ENCODE measurements around the gene BMERB1.

BMERB1 gene

DNA sequence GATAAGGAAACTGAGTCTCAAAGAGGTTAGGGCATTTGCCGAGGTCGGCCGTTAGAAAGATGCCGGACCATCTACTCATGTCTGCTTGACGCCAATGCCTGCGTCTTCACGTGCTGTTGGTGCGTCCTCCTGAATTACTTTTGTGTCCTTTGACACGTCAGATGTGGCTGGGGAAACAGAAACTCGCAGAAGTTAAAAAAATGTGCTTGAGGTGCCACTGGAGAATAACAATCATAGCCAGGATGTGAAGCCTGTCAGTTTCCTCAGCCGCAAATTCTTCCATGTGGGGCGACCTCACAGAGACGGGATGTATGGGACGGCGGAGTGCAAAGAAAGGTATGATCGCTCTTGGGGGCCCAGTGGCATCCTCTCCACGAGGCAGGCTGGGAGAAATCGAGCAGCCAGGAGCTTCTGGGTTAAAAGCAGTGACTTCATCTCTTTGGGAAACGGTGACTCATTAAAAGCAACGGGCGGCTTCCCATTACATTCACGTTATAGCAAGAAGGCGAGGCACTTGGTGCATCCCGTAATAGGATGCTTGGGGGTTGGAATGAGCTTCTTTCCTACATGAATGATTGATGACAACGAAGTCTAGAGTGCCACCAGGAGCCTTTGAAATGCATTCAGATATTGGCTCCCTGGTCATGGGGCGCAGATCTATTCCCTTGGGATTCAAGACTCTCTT lies 67.8 kb downstream of the BMERB1 start:
- DNase-seq = no peak

DNA sequence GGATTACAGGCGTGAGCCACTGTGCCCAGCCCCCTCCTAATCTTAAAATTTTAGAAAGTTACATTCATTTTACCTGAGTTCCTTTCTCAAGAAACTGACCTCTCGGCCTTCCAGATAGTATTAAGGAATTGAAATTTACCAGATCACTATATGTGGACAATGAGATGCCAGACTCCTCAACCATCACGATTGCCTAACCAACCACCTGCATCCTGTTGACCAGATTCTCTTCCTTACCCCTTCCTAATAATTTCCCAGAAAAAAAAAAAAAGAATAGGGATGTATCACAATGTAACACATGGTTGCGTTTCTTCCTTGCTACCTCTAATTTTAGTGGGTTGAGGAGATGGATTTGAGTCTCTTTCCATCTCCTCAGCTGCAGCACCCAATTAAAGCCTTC lies 72.1 kb downstream of the BMERB1 start:
- no peak for DNase-seq

DNA sequence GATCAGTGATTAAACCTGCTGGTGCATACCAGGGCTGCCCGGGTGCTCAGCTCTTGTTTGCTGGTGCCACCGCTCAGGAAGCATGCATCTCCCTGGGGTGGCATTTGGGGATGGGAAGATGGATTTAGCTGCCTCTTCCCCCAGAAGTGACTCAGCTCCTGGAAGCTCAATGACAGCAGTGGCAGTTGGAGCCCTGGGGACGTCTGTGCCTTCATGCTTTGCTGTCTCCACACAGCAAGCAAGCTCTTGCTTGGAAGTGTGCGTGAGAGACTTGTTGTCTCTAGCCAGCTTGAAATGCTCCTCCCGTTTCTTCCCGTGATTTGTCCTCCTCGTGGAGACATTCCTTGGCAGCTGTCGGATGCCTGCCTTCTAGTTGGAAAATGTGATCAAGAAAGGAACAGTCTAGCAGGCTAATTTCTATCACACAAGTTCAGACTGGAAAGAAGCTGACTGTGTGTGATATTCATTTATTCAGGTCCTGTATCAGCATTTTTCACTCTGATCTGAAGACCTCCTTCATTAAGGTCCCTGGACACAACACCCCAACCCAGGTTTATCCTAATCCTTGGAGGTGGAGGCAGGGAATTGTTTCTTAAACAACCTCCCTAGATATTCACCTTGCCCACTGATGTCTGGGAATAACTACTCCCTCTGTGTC lies 73.0 kb downstream of the BMERB1 start:
- no peak for DNase-seq

DNA sequence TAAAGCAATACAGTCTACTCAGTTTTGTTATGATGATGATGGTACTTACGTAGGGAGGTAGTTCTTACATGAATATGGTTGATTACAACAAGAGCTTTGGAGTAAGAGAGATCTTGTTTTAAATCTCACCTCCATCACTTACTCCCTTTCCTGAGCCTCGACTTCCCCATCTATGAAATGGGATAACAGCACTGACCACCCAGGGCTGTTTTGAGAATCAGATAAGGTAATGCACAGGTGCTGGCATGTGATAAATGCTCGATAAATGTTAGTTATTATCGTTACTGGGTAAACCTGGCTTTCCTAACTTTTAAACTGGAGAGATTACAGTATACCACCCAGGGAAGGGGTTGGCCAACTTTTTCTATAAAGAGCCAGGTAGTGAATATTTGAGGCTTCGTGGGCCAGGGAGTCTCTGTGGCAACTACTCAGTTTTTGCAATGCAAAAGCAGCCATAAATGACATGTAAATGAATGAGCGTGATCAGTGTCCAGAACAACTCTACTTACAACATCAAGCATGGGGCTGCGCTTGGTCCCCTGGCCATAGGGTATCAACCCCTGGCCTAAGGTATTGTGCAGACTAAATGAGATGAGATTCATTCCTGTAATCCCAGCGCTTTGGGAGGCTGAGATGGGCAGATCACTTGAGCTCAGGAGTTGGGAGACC lies 73.7 kb downstream of the BMERB1 start:
- DNase-seq = no peak

DNA sequence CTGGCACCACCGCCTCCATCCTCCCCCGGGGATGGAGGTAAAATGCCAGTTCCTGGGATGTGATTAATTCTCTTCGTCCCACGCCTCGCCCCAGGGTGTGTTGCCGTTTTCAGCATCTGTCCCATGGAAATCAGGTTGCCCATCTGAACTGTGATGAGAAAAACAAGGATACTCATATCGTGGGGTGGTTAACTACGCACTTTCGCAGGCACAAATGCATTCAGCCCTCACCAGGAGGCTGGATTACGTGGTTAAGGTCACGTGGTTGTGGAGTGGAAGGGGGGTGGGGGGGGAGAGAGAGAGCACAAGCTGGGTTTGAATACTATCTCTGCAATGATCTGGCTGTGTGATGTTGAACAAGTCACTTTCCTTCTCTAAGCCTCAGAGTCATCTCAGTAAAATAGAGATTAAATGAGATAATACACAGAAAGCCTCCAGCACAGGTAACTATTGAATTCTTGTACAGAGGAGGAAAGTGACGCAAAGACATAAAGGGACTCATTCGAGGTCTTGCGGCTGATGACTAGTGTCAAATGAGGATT lies 74.7 kb downstream of the BMERB1 start:
- no peak for DNase-seq

DNA sequence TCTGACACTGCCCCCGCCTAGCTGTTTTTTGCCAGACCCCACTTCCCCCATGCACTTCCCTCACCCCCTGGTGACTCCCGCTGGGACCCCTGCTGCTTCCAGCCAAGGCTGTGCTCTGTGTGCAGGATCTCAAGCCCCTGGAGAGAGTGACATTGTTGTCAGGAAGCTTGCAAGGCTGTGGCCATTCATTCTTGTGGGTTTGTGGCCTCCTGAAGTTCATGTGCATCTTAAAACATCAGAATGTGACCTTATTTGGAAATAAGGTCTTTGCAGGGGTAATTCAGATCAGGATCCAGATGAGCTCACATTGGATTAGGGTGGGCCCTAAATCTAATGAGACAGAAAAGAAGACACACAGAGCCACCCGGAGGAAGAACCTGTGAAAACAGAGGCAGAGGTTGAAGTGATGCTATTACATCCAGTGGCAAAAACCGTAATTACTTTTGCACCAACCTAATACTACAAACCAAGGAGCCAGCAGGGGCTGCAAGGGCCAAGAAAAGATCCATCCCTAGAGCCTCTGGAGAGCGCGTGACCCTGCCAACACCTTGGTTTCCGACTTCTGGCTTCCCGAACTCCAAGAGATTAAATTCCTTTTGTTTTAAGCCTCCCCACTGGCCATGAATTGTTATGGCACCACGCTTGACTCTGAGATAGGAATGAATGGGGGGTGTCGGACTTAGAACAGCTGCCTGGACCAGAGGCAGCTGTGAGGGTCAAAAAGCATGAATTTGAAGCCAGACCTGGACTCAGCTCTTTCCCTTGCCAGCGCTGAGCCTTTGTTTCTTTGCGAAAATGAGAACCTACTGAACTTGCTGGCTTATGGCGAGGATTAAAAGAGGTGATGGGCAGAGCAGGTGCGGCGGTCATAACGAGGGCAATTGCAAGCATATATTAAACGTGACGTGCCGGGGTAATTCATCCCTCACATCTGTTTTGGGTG lies 75.5 kb downstream of the BMERB1 start:
- DNase-seq = no peak

DNA sequence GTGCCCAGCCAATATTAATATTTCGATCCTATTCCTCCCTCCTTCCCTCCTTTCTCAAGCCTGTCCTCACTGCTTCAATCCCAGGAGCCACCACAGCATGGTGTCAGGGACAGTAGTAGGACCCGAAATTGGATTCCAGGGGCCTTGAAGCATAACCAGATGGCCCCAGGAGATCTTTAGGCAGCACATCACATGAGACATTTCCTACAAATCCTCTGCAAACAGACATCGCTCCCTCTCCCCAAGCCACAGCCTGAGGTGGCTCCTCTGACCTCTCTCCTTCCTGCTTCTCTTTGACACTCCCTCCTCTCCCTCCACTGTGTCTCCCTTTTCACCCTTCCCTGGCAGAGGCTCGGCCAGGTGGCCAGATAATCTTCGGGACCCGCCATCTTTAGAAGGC lies 76.6 kb downstream of the BMERB1 start:
- DNase-seq = no peak

DNA sequence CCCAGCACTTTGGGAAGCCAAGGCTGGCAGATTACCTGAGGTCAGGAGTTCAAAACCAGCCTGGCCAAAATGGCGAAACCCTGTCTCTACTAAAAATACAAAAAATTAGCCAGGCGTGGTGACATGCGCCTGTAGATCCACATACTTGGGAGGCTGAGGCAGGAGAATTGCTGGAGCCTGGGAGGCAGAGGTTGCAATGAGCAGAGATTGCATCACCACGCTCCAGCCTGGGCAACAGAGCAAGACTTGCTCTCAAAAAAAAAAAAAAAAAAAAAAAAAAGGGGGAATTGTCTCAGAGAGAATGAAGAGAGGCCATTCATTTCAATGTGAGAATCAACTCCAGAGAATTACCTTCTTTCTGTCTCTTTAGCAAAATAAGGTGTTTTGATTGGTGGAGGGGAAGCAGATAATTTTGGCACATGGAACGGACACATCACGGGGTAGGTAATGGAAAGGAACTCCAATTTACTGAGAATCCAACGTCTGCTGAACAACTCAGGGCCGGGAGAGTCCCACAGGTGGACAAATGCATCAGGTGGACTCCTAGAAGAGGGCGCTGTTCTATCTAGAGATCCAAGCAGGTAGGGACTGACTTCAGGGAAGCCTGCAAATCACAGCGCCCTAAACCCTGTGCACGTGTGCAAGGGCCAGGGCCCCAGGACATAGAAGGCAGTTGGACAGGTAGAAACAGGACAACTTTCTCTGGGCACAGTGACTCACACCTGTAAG lies 77.5 kb downstream of the BMERB1 start:
- no peak for DNase-seq

DNA sequence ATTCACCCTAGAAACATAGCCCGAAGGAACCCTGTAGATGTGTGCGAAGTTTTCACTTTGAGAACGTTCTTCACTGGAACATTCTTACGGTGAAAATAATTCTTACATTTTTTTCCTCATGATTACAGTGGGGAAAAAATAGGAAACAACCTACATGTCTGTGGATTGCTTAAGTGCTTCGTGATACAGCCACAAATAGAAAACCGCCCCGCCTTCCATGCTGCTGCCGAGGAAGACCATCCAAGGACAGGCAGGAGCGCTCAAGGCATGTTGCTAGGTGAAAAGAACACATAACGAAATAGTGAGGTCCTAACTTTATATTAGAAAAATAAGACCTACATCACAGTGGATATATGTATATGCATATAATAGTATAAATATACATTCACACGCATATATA lies 78.8 kb downstream of the BMERB1 start:
- no peak for DNase-seq

DNA sequence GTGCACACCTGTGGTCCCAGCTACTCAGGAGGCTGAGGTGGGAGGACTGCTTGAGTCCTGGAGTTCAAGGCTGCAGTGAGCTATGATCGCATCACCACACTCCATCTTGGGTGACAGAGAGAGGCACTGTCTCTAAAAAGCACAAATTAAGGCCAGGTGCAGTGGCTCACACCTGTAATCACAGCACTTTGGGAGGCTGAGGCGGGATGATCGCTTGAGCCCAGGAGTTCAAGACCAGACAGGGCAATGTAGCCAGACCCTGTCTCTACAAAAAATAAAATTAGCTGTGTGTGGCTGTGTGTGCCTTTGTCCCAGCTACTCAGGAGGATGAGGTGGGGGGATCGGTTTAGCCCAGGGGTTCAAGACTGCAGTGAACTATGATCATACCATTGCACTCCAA lies 81.6 kb downstream of the BMERB1 start:
- DNase-seq = no peak

DNA sequence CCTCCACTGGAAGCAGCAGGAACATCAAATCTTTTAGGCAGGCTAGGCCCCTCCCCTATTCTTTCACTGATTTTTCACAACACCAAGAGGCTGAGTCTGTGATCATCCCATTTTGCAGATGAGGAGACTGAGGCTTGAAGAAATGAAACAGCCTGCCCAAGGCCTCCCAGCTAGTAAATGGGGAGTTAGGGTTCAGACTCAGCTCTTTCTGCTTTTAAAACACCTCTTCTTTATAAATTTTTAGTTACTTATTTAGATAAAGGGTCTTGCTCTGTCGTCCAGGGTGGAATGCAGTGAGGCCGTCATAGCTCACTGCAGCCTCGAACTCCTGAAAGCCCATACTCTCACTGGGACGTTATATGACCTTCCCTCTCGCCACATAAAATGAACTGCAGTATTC lies 82.2 kb downstream of the BMERB1 start:
- no peak for DNase-seq

DNA sequence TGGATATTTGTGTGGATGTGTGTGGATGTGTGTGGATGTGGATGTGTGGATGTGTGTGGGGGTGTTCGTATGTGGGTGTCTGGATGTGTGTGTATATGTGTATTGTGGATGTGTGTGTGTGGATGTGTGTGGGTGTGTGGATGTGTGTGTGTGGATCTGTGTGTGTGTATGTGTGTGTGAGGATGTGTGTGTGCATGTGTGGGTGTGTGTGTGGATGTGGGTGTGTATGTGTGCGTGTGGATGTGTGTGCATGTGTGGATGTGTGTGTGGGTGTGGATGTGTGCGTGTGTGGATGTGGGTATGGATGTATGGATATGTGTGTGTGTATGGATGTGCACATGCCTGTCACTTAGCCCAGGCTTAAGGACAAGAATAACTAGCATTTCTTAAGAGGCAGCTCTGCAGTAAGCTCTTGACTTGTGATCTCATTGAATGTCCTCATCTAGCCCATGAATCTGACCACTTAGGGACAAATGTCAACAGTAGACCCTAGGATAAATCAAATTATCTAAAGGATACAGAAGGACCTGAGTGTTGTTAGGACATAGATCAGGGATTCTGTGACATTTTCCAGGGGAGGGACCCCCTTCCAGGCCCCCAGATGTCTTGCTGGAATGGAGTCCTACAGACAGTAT lies 83.5 kb downstream of the BMERB1 start:
- DNase-seq = no peak

DNA sequence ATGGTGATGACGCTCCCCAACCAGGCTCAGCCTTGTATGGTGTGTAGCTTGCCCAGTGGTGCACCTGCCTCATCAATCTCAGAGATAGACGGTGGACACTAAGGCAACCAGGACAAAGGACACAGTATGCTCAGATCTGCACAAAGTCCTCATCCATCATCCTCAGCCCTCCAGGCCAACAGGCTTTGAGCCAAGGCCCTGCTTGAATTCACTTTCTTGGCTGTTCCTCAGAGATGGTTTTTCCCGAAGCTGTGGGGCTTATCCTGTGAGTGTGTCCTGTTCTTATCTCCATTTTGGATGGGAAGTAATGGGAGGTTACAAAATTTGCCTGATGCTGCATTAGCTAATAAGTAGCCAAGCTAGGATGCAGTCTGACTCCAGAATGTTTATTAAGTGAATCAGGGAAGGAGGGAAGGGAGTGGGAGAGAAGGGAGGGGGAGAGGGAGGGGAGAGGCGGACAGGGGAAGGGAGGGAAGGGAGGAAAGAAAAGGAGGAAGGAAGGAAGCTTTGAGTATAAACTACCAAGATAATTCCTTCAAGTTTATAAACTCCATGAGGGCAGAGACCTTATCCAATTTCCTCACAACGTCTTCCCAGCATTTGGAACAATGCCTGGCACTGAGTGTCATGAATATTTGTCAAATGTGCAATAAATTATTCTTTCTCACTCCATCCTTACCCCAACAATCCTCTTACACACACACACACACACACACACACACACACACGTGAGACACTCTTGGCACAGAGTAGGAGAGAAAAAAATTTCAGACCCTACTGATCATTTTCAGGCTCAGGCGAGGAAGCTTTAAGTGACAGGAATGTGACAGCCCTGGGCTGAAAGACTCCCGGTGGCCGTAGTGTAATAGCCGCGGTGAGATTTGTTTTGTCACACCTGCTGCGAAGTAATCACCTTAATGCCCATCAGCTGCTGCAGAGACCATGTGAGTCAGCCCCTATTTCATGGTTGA lies 84.3 kb downstream of the BMERB1 start:
- no peak for DNase-seq

DNA sequence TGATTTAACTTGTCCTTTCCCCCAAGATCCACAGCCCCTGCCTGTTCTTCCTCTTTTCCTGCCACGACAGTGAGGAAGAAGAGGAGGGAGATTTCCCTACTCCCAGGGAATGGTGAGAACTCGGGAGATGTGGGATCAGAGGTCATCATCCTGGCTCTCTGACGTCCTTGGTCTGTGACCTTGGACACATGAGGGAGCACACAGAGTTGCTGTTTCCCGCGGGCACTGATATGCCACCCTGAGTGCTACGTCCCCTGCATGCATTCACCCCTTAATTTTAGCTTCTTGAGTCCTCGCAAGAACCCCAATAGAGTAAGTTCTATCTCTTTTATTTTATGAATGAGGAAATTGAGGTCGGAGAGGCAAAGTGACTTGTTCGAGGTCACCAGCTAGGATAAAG lies 85.4 kb downstream of the BMERB1 start:
- no peak for DNase-seq

DNA sequence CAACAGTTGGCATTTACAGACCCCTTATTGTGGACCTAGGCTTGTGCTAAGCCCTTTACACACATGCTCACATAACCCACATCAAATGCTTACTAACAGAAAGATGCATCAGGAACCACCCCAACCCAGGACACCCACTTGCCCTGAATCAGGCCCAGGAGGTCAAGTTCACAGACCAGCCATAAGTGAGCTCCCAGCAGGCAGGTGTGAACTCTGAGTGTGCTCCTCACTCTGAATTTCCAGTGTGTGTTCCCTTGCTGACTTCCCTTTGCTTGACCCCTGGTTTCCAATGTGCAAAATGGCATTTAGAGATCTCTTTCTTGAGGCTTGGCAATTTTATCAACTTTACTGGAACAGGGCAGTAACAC lies 87.0 kb downstream of the BMERB1 start:
- DNase-seq = no peak

DNA sequence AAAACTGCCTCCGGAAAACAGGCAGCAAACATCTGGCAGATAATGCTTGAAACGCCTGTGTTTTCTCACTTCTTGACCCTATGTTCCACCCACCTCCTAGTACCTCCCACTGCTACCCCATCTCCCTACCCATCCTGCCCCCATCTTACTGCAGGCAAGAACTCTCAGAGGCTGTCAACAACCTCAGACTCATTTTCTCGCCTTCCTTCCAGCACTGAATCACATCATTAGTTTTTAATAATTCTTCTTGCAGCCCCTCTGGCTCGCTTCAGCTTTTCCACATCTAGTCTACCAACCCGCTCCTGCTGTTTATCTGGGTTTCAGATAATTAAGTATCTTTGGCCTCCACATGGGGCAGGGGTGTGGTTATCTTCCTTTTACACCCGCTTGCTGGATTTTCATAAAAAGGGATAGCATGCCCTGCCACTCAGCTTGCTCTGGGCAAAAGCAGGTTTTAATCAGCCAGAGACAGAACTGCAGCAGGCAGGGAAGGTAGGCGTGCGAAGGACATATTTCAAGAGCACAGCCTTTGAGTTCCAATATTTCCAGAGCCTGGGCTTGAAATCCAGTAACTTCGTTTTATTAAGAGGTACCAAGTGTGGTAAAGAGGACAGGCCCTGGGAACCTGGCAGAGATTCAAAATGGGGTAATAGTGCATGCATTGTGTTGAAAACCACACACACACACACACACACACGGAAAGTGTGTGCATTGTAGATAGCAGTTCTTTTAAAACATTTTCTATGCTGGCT lies 87.5 kb downstream of the BMERB1 start:
- DNase-seq = no peak

DNA sequence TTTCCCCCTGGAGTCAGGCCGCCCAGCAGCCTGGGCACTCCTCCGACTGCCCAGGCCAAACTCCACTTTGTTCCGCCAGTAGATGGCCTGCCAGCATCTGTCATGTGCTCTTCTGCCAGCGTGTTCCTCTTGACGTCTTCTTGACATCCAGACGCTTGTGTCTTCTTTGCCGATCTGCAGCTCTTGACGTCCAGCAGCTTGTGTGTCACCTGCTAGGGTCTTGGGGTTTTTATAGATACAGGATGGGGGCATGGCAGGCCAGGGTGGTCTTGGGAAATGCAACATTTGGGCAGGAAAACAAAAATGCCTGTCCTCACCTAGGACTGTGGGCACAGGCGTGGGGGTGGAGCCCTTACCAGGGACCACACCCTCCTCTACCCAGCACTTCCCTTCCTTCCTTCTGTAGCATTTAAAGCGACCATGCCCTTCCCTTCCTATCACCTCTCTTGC lies 88.7 kb downstream of the BMERB1 start:
- peak; percentile 64 for DNase-seq

DNA sequence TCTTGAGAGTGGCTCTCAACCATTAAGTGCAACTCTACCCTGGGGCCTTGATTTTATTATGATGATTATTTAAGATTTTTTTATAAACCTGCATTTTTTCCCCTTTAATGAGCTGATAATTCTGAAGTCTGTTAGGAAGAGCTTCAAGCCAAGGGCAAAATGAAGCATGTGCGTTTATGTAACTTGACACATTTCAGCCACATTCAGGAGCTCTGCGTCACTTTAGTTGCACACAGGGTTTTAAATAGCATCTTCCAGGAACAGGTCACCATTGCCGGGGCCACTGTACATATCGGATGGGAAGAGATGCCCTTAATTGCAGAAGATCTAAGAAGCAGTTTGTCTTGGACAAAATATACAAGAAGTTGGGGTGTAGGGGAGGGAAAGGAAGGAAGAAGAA lies 89.6 kb downstream of the BMERB1 start:
- DNase-seq = no peak

DNA sequence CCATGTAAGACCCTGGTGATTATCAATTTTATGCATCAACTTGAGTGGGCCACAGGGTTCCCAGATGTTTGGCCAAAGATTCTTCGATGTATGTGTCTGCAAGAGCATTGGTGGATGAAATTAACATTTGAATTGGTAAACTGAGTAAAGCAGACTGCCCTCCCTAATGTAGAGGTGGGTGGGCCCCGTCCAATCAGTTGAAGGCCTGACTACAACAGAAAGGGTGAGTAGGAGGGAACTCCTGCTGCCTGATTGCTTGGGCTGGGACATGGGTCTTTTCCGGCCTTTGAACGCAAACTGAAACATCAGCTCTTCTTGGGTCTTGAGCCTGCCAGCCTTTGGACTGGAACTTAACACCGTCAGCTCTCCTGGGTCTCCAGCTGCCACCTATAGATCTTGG lies 90.6 kb downstream of the BMERB1 start:
- no peak for DNase-seq

DNA sequence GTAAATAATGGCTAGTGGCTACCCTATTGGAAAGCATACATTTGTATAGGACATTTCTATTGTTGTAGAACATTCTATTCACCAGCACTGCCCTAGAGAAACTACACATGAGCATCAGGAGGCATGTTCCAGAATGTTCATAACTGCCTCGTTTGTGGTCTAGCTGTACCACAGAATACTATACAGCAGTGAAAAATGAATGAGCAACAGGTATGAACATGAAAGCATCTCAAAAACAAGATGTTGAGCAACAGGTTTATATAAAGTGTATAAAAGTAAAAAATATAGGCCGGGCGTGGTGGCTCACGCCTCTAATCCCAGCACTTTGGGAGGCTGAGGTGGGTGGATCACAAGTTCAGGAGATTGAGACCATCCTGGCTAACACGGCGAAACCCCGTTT lies 91.7 kb downstream of the BMERB1 start:
- DNase-seq = no peak
